ENCODE data around the gene ZMIZ1. TPM values are rescaled to one million over a fixed set of nuclear protein-coding genes. Genes with fewer than 3 reads are reported as not detected.

ZMIZ1 gene
- polyA plus RNA-seq, 2 donors, result 29.2 to 29.7 TPM

- peaks cover 2 to 4% of the 10 kb centered on the region in 2 donors for H3K4me1 ChIP-seq (ENCODE audit: control insufficient read depth in 2 of 2, insufficient read depth in 2 of 2, low read length in 1 of 2)
- no peaks in the 10 kb centered on the region for H3K36me3 ChIP-seq (ENCODE audit: control insufficient read depth in 2 of 2, insufficient read depth in 2 of 2, low read length in 1 of 2)
- H3K27me3 ChIP-seq (ENCODE audit: control insufficient read depth in 1 of 2, insufficient read depth in 2 of 2, low read length in 2 of 2), result no peaks in the 10 kb centered on the region
- no peak overlapping the region for H3K27ac ChIP-seq (ENCODE audit: low read depth in 2 of 2, low read length in 1 of 2)
- H3K4me3 ChIP-seq (ENCODE audit: low read depth in 1 of 2, low read length in 2 of 2), result no peak overlapping the region
- no peaks in the 10 kb centered on the region for H3K9me3 ChIP-seq (ENCODE audit: control insufficient read depth in 2 of 2, insufficient read depth in 1 of 2, low read depth in 1 of 2, low read length in 1 of 2)
- WGBS, 2 donors, result 55 to 66% methylated on average over 9 of the region's 9 CpGs
Observed at GRCh38 chr10:79045566-79046175, 23.1 kb upstream of the ZMIZ1 start.

DNA sequence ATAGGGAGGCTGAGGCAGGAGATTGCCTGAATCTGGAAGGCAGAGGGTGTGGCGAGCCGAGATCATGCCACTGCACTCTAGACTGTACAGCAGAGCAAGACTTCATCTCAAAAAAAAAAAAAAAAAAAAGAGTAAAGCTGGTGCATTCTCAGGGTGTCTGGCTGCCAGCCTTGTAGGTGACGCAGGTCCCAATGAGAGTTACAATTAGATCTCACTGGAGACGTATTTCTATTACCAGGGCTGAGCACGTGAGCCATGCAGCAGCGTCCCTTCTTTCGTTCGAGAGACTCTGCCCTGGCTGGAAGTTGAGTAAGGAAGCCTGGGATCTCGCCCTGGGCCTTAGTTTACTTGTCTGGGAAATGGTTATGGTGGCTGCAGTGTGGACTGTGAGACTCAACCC is 22.4 kb upstream of the ZMIZ1 start:
- no peaks in the 10 kb centered on the region for H3K9me3 ChIP-seq (ENCODE audit: control insufficient read depth in 2 of 2, insufficient read depth in 1 of 2, low read depth in 1 of 2, low read length in 1 of 2)
- no peaks in the 10 kb centered on the region for H3K27me3 ChIP-seq (ENCODE audit: control insufficient read depth in 1 of 2, insufficient read depth in 2 of 2, low read length in 2 of 2)
- no peak overlapping the region for H3K4me3 ChIP-seq (ENCODE audit: low read depth in 1 of 2, low read length in 2 of 2)
- H3K27ac ChIP-seq (ENCODE audit: low read depth in 2 of 2, low read length in 1 of 2), result no peak overlapping the region
- peaks cover 2 to 4% of the 10 kb centered on the region in 2 donors for H3K4me1 ChIP-seq (ENCODE audit: control insufficient read depth in 2 of 2, insufficient read depth in 2 of 2, low read length in 1 of 2)
- H3K36me3 ChIP-seq (ENCODE audit: control insufficient read depth in 2 of 2, insufficient read depth in 2 of 2, low read length in 1 of 2), result no peaks in the 10 kb centered on the region
- WGBS, 2 donors, result 87 to 91% methylated on average over 9 of the region's 9 CpGs

GRCh38 chr10:79046741-79047583 is 21.8 kb upstream of the ZMIZ1 start:
- 82 to 87% methylated on average over 6 of the region's 6 CpGs for WGBS, 2 donors
- Histone ChIP-seq H3K27ac (ENCODE audit: low read depth in 2 of 2, low read length in 1 of 2) (no peak overlapping the region), H3K9me3 (ENCODE audit: control insufficient read depth in 2 of 2, insufficient read depth in 1 of 2, low read depth in 1 of 2, low read length in 1 of 2) (no peaks in the 10 kb centered on the region), H3K27me3 (ENCODE audit: control insufficient read depth in 1 of 2, insufficient read depth in 2 of 2, low read length in 2 of 2) (no peaks in the 10 kb centered on the region), H3K36me3 (ENCODE audit: control insufficient read depth in 2 of 2, insufficient read depth in 2 of 2, low read length in 1 of 2) (no peaks in the 10 kb centered on the region), H3K4me1 (ENCODE audit: control insufficient read depth in 2 of 2, insufficient read depth in 2 of 2, low read length in 1 of 2) (peaks cover 2 to 4% of the 10 kb centered on the region in 2 donors), H3K4me3 (ENCODE audit: low read depth in 1 of 2, low read length in 2 of 2) (no peak overlapping the region)

GRCh38 chr10:79047584-79047874 is 21.2 kb upstream of the ZMIZ1 start:
- Histone ChIP-seq H3K27ac (ENCODE audit: low read depth in 2 of 2, low read length in 1 of 2) (no peak overlapping the region), H3K9me3 (ENCODE audit: control insufficient read depth in 2 of 2, insufficient read depth in 1 of 2, low read depth in 1 of 2, low read length in 1 of 2) (no peaks in the 10 kb centered on the region), H3K27me3 (ENCODE audit: control insufficient read depth in 1 of 2, insufficient read depth in 2 of 2, low read length in 2 of 2) (no peaks in the 10 kb centered on the region), H3K4me3 (ENCODE audit: low read depth in 1 of 2, low read length in 2 of 2) (no peak overlapping the region), H3K4me1 (ENCODE audit: control insufficient read depth in 2 of 2, insufficient read depth in 2 of 2, low read length in 1 of 2) (peaks cover 2 to 4% of the 10 kb centered on the region in 2 donors), H3K36me3 (ENCODE audit: control insufficient read depth in 2 of 2, insufficient read depth in 2 of 2, low read length in 1 of 2) (no peaks in the 10 kb centered on the region)
- 88 to 91% methylated on average over 4 of the region's 4 CpGs for WGBS, 2 donors

DNA sequence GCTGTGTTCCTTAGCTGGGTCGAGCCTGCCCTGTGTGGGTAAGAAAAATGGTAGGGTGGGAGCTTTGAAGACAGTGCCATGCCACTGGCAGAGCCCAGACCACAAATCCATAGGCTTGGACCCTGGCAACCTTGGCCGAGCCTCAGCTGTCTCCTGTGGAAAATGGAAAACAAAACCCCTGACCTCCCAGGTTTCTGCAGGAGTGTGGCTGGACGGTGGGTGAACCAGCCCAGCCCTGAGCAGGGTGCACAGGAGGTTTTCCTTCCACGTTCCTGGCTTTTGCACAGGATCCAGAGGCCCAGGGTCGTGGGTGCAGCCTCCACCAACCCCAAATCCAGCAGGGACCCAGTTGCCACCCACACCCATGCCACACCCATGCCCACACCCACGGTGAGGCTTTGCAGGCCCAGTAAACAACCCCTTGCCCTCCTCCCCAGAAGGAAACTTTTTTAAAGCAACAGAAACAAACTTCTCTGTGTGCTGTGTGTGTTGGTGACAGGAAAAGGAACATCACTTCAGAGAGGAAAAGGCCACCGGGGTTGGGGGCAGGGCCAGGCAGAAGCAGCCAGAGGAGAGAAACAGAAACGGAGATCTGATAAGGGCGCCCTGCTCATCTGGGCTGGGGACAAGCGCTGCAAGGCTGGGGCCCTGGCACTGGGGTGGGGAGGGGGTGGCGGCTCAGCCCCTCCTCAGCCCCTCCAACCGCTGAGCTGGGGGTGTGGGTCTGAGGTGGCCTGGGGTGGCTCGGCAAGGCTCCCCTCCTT is 20.7 kb upstream of the ZMIZ1 start:
- Histone ChIP-seq H3K9me3 (ENCODE audit: control insufficient read depth in 2 of 2, insufficient read depth in 1 of 2, low read depth in 1 of 2, low read length in 1 of 2) (no peaks in the 10 kb centered on the region), H3K36me3 (ENCODE audit: control insufficient read depth in 2 of 2, insufficient read depth in 2 of 2, low read length in 1 of 2) (no peaks in the 10 kb centered on the region), H3K27me3 (ENCODE audit: control insufficient read depth in 1 of 2, insufficient read depth in 2 of 2, low read length in 2 of 2) (no peaks in the 10 kb centered on the region), H3K27ac (ENCODE audit: low read depth in 2 of 2, low read length in 1 of 2) (no peak overlapping the region), H3K4me3 (ENCODE audit: low read depth in 1 of 2, low read length in 2 of 2) (no peak overlapping the region), H3K4me1 (ENCODE audit: control insufficient read depth in 2 of 2, insufficient read depth in 2 of 2, low read length in 1 of 2) (peaks cover 2 to 4% of the 10 kb centered on the region in 2 donors)
- 50 to 60% methylated on average over 12 to 13 of the region's 13 CpGs for WGBS, 2 donors

GRCh38 chr10:79048639-79049550 is 19.9 kb upstream of the ZMIZ1 start:
- H3K4me3 ChIP-seq (ENCODE audit: low read depth in 1 of 2, low read length in 2 of 2), result no peak overlapping the region
- WGBS, 2 donors, result 67 to 79% methylated on average over 14 of the region's 14 CpGs
- no peak overlapping the region for H3K27ac ChIP-seq (ENCODE audit: low read depth in 2 of 2, low read length in 1 of 2)
- peaks cover 2 to 4% of the 10 kb centered on the region in 2 donors for H3K4me1 ChIP-seq (ENCODE audit: control insufficient read depth in 2 of 2, insufficient read depth in 2 of 2, low read length in 1 of 2)
- no peaks in the 10 kb centered on the region for H3K9me3 ChIP-seq (ENCODE audit: control insufficient read depth in 2 of 2, insufficient read depth in 1 of 2, low read depth in 1 of 2, low read length in 1 of 2)
- no peaks in the 10 kb centered on the region for H3K36me3 ChIP-seq (ENCODE audit: control insufficient read depth in 2 of 2, insufficient read depth in 2 of 2, low read length in 1 of 2)
- H3K27me3 ChIP-seq (ENCODE audit: control insufficient read depth in 1 of 2, insufficient read depth in 2 of 2, low read length in 2 of 2), result no peaks in the 10 kb centered on the region

DNA sequence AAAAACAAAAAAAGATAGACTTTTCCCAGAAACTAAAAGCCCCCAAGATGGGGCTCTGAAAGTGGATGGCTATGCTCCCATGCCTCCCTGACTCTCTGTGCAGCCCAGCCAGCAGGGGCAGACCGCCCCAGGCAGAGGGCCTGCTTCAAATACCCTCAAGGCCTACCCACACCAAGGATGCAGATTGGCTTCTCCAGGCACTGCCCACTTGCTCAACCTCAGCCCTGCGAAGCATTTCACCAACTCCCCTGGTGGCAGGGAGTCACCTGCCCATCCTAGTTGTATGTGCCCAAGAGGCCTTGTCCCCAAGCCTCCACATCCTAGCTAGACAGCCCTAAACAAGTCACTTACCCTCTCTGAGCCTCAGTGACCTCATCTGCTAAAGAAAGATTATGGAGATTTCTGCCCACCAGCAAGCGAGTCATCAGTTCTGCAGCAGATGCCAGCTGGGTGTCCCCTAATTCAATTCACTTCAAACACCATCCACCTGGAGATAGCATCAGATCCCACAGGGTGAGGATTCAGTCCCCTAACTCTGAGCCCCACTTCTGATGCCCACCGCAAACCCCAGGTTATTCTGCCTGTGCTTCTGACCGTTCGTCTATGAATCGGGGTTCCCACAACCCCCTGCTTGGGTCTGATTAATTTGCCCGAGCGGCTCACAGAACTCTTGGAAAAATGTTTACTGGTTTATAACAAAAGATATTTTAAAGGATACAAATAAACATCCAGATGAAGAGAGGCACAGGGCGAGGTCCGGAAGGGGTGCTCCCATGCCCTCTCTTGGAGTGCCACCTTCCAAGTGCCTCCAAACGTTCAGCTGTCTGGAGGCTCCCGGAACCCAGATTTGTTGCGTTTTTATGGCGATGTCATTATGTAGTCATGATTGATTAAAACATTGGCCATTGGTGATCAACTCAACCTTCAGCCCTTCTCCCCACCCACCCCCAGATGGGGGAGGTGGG is 18.6 kb upstream of the ZMIZ1 start:
- Histone ChIP-seq H3K36me3 (ENCODE audit: control insufficient read depth in 2 of 2, insufficient read depth in 2 of 2, low read length in 1 of 2) (no peaks in the 10 kb centered on the region), H3K4me1 (ENCODE audit: control insufficient read depth in 2 of 2, insufficient read depth in 2 of 2, low read length in 1 of 2) (peaks cover 2 to 4% of the 10 kb centered on the region in 2 donors), H3K9me3 (ENCODE audit: control insufficient read depth in 2 of 2, insufficient read depth in 1 of 2, low read depth in 1 of 2, low read length in 1 of 2) (no peaks in the 10 kb centered on the region), H3K4me3 (ENCODE audit: low read depth in 1 of 2, low read length in 2 of 2) (no peak overlapping the region), H3K27me3 (ENCODE audit: control insufficient read depth in 1 of 2, insufficient read depth in 2 of 2, low read length in 2 of 2) (no peaks in the 10 kb centered on the region), H3K27ac (ENCODE audit: low read depth in 2 of 2, low read length in 1 of 2) (no peak overlapping the region)
- WGBS, 2 donors, result 82 to 88% methylated on average over 15 of the region's 15 CpGs

- Histone ChIP-seq H3K27me3 (ENCODE audit: control insufficient read depth in 1 of 2, insufficient read depth in 2 of 2, low read length in 2 of 2) (no peaks in the 10 kb centered on the region), H3K36me3 (ENCODE audit: control insufficient read depth in 2 of 2, insufficient read depth in 2 of 2, low read length in 1 of 2) (no peaks in the 10 kb centered on the region), H3K4me1 (ENCODE audit: control insufficient read depth in 2 of 2, insufficient read depth in 2 of 2, low read length in 1 of 2) (peaks cover 2 to 4% of the 10 kb centered on the region in 2 donors), H3K4me3 (ENCODE audit: low read depth in 1 of 2, low read length in 2 of 2) (no peak overlapping the region), H3K27ac (ENCODE audit: low read depth in 2 of 2, low read length in 1 of 2) (no peak overlapping the region), H3K9me3 (ENCODE audit: control insufficient read depth in 2 of 2, insufficient read depth in 1 of 2, low read depth in 1 of 2, low read length in 1 of 2) (no peaks in the 10 kb centered on the region)
- 81 to 88% methylated on average over 7 of the region's 7 CpGs for WGBS, 2 donors
Observed at GRCh38 chr10:79050896-79051555, 17.7 kb upstream of the ZMIZ1 start.

Measured in esophagus (tissue), 2 donors.